PC-9 (cell line): ENCODE data around the gene MFSD11. TPM values are rescaled to one million over a fixed set of nuclear protein-coding genes. Genes with fewer than 3 reads are reported as not detected.
"Not testable (repeated sequence)": the region's sequence is repeated elsewhere in the genome, so short reads cannot be mapped to it uniquely, and the experiment has no call there.

ENCODE experiments used
- BruUV-seq: library from RNA; stranded (reverse); fragments of 400-500 nt; replicated peaks from 2 replicates; lab custom pipeline; 2021; lab: Mats Ljungman, UMichigan
- CTCF ChIA-PET: fragments of 300-600 bp; sonication (Branson Sonifier 250); formaldehyde crosslinking; loops from one replicate; lab custom pipeline; 2022; ENCODE audit warnings: antibody characterized with exemption; lab: Charles Lee
- POLR2A ChIA-PET: fragments of 300-600 bp; sonication (Branson Sonifier 250); formaldehyde crosslinking; loops from one replicate; lab custom pipeline; 2022; ENCODE audit warnings: antibody characterized with exemption; ENCODE audit not compliant: unreplicated experiment; lab: Charles Lee
- DNase-seq, 2 experiments: peaks; one replicate each; pipeline versions ENCODE4 v3.0.0 to v3.0.0-alpha.2; 2015 to 2022; ENCODE audit warnings: mixed read lengths in 1 of 2
- H2AFZ ChIP-seq: fragments of 200-600 bp; sonication (generic); 2 replicates; pipeline ENCODE4 v1.8.1; 2017; ENCODE audit warnings: antibody characterized with exemption
- H3F3A ChIP-seq: fragments of 200-600 bp; sonication (generic); 2 replicates; pipeline ENCODE4 v1.8.1; 2017; ENCODE audit warnings: antibody characterized with exemption, mild to moderate bottlenecking, low read depth; ENCODE audit not compliant: insufficient read depth
- H3K27ac ChIP-seq: fragments of 200-600 bp; sonication (generic); 2 replicates; pipeline ENCODE4 v1.6.1; 2016; ENCODE audit warnings: mixed run types
- H3K27me3 ChIP-seq: fragments of 200-600 bp; sonication (generic); 2 replicates; pipeline ENCODE4 v1.6.1; 2016; ENCODE audit warnings: low read depth, mixed run types; ENCODE audit not compliant: insufficient read depth
- H3K36me3 ChIP-seq: fragments of 200-600 bp; sonication (generic); 2 replicates; pipeline ENCODE4 v1.6.1; 2016; ENCODE audit warnings: low read depth, mixed run types
- H3K4me1 ChIP-seq: fragments of 200-600 bp; sonication (generic); replicated peaks from 2 replicates; pipeline ENCODE4 v1.6.1; 2016; ENCODE audit warnings: mixed run types; ENCODE audit not compliant: insufficient read depth
- H3K4me2 ChIP-seq: fragments of 200-600 bp; sonication (generic); 2 replicates; pipeline ENCODE4 v1.6.1; 2017; ENCODE audit warnings: mixed run types
- H3K4me3 ChIP-seq: fragments of 200-600 bp; sonication (generic); 2 replicates; pipeline ENCODE4 v1.6.1; 2016; ENCODE audit warnings: mixed run types
- H3K79me2 ChIP-seq: fragments of 200-600 bp; sonication (generic); 2 replicates; pipeline ENCODE4 v1.6.1; 2017; ENCODE audit warnings: low read depth, mixed run types
- H3K9me2 ChIP-seq: fragments of 200-600 bp; sonication (generic); 2 replicates; pipeline ENCODE4 v1.8.1; 2017; ENCODE audit warnings: mild to moderate bottlenecking; ENCODE audit not compliant: insufficient read depth
- H3K9me3 ChIP-seq: fragments of 200-600 bp; sonication (generic); 2 replicates; pipeline ENCODE4 v1.8.1; 2016; ENCODE audit warnings: low read depth; ENCODE audit not compliant: insufficient read depth
- H4K20me1 ChIP-seq: fragments of 200-600 bp; sonication (generic); 2 replicates; pipeline ENCODE4 v1.8.1; 2017; ENCODE audit not compliant: insufficient read depth
- EZH2 ChIP-seq: fragments of 200-600 bp; sonication (generic); IDR thresholded peaks from 2 replicates; pipeline ENCODE4 v1.8.0; 2017; ENCODE audit warnings: antibody characterized with exemption, low read depth
- intact Hi-C: fragments of 100-400 bp; cut with micrococcal nuclease; formaldehyde crosslinking; loops from one replicate; pipeline ENCODE4 v1.10.0; 2022; ENCODE audit not compliant: unreplicated experiment
- total RNA-seq: library from RNA; stranded (reverse); gene quantifications from 2 replicates; pipeline ENCODE4 v1.2.3, GENCODE V29; 2021
- TF ChIP-seq, protein P1 (sequence below): fragments of 200-600 bp; sonication (generic); conservative IDR thresholded peaks from 2 replicates; pipeline ENCODE4 v1.6.1; 2017; ENCODE audit warnings: mixed run types, antibody characterized with exemption, mild to moderate bottlenecking, moderate library complexity

Gene MFSD11
- total RNA-seq, 1 experiment from 2014 or later, result 47.3 TPM

DNA sequence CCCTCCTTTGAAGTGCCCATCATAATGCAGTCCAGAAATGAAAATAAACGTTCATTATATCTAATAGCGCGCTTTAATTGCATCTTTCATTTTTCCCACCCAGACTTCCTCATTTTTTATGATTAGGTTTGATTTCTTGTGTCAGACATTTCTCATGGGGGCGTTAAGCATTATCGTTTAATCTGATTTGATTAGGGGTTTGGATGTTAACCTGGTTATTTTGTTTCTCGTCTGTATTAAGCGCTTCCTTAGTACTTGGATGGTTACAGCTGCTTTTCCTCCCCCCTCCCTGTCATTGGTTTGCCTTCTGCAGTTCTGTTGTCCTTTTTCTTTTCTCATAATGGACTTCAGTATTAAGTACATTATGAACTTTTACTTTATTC, 540 bp downstream of the MFSD11 start:
- no peaks in the 10 kb centered on the region for H3K9me2 ChIP-seq
- peaks cover 24% of the 10 kb centered on the region for H3K4me1 ChIP-seq
- intact Hi-C loops, result loop anchor here (5.0 to 10.0 kb wide), 2 partner anchors 134 to 1576 kb away; no protein-coding TSS in a partner anchor
- H3K27me3 ChIP-seq, result no peaks in the 10 kb centered on the region
- H3K27ac ChIP-seq, result no peak overlapping the region
- H4K20me1 ChIP-seq, result peaks cover 28% of the 10 kb centered on the region
- H3K9me3 ChIP-seq, result no peaks in the 10 kb centered on the region
- POLR2A ChIA-PET, result no interaction called here
- no peak for DNase-seq
- CTCF ChIA-PET, result no interaction called here
- peaks cover 59% of the 10 kb centered on the region for H3K79me2 ChIP-seq
- TF ChIP-seq, protein P1, sequence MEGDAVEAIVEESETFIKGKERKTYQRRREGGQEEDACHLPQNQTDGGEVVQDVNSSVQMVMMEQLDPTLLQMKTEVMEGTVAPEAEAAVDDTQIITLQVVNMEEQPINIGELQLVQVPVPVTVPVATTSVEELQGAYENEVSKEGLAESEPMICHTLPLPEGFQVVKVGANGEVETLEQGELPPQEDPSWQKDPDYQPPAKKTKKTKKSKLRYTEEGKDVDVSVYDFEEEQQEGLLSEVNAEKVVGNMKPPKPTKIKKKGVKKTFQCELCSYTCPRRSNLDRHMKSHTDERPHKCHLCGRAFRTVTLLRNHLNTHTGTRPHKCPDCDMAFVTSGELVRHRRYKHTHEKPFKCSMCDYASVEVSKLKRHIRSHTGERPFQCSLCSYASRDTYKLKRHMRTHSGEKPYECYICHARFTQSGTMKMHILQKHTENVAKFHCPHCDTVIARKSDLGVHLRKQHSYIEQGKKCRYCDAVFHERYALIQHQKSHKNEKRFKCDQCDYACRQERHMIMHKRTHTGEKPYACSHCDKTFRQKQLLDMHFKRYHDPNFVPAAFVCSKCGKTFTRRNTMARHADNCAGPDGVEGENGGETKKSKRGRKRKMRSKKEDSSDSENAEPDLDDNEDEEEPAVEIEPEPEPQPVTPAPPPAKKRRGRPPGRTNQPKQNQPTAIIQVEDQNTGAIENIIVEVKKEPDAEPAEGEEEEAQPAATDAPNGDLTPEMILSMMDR, result no peak
- TF ChIP-seq EZH2, result no peak
- H2AFZ ChIP-seq, result peak overlapping the region; percentile 79
- peak overlapping the region; percentile 89 for H3K4me2 ChIP-seq
- peaks cover 36% of the 10 kb centered on the region for H3K36me3 ChIP-seq
- peaks cover 31% of the 10 kb centered on the region for H3F3A ChIP-seq
- no TSS peak for BruUV-seq
- H3K4me3 ChIP-seq, result peak overlapping the region; percentile 85

DNA sequence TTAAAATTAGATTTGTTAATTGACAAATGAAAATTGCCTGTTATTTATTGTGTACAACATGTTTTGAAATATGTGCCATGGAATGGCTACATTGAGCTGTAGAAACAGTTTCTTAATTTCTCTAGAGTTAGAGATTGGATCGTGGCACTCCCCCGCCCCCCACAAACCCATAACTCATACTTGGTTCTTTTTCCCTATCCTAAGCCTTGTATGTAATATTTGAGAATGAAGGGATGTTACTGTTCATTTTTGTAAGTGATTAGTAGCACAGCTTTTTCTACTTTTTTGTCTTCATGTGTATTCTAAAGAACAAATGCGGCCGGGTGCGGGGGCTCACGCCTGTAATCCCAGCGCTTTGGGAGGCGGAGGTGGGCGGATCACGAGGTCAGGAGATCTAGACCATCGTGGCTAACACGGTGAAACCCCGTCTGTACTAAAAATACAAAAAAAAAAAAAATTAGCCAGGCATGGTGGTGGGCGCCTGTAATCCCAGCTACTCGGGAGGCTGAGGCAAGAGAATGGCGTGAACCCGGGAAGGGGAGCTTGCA, 1.7 kb downstream of the MFSD11 start:
- H3K36me3 ChIP-seq, result peaks cover 24% of the 10 kb centered on the region
- H3K4me3 ChIP-seq, H3K9me2 ChIP-seq, BruUV-seq, H3K9me3 ChIP-seq, H3K27me3 ChIP-seq, H2AFZ ChIP-seq, DNase-seq, H3K27ac ChIP-seq, CTCF ChIA-PET: not testable (repeated sequence)
- peak overlapping the region; percentile 89; the same call in 1 of the 2 replicates for H3K4me2 ChIP-seq
- H3K4me1 ChIP-seq, result peaks cover 13% of the 10 kb centered on the region
- POLR2A ChIA-PET, result interaction anchor here (0.6 kb wide), 1 partner anchor 155 kb away, joined by 4 read pairs; no protein-coding TSS in a partner anchor
- intact Hi-C loops, result loop anchor here (5.0 to 10.0 kb wide), 2 partner anchors 133 to 1575 kb away; no protein-coding TSS in a partner anchor
- peaks cover 48% of the 10 kb centered on the region for H3K79me2 ChIP-seq
- H3F3A ChIP-seq, result peaks cover 19% of the 10 kb centered on the region; the same call in 1 of the 2 replicates
- H4K20me1 ChIP-seq, result peaks cover 16% of the 10 kb centered on the region

DNA sequence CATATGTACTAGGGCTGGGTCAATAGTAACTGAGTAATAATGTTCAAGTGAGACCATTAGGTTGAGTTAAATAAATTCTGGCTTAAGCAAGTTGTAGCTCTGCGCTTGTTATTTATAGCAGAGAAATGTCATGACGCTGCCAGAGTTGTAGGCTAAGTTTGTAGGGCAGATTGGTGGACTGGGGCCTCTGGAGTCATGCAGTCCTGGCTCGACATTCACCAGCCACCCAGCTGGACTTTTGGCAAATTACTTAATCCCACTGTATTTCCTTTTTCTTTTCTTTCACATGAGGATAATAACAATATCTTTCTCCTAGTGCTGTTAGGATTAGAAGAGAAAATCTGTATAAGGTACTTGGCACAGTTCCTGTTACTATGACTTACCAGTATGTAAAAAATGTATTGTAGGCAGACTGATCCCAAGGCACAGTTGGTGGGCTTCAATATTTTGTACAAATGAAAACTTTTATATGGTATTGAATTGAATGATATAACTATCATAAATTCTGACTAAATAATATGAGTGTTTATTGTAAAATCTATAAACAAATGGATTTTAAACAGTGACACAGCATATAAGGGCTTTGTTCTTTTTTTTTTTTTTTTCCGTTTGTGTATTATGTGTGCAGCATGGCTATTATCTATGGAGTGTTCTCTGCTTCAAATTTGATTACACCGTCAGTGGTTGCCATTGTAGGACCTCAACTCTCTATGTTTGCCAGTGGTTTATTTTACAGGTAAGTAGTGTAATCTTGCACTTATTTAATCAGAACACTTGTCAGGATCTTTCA, 2.6 kb downstream of the MFSD11 start:
- H3K4me2 ChIP-seq, result no peak overlapping the region
- no peaks in the 10 kb centered on the region for H3K27me3 ChIP-seq
- intact Hi-C loops, result no loop called here
- H3K4me1 ChIP-seq, result peaks cover 9% of the 10 kb centered on the region
- DNase-seq, result no peak
- peaks cover 10% of the 10 kb centered on the region; the same call in 1 of the 2 replicates for H3F3A ChIP-seq
- TF ChIP-seq EZH2, result no peak
- TF ChIP-seq, protein P1, result no peak
- peaks cover 39% of the 10 kb centered on the region for H3K79me2 ChIP-seq
- no peak overlapping the region for H3K4me3 ChIP-seq
- H3K27ac ChIP-seq, result no peak overlapping the region
- H4K20me1 ChIP-seq, result peaks cover 7% of the 10 kb centered on the region
- no peaks in the 10 kb centered on the region for H3K9me2 ChIP-seq
- peaks cover 15% of the 10 kb centered on the region for H3K36me3 ChIP-seq
- POLR2A ChIA-PET, result no interaction called here
- no TSS peak for BruUV-seq
- CTCF ChIA-PET, result no interaction called here
- H3K9me3 ChIP-seq, result no peaks in the 10 kb centered on the region
- H2AFZ ChIP-seq, result no peak overlapping the region
